ENCODE measurements around the gene PRKACA.

Gene PRKACA

DNA sequence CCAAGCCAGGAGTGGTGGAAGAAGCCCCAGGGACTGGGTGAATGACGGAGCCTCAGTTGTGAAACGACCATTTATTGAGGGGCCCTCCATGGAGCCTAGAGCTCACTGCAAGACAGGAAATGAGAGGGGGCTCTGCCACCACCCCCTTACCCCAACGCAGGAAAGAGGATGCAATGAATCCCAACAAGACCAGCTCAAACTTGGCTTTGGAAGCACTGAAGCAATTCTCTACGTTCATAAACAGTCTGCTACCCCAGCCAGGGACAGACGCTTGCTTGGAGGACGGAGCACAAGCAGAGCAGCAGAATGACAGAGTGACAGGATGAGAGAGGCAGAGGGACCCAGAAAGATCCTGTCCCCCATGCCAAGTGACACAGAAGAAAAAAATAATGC lies 1.0 kb downstream of the PRKACA start:
- no peak for DNase-seq

GRCh38 chr19:14115756-14116155 lies 1.8 kb downstream of the PRKACA start:
- DNase-seq = no peak

DNA sequence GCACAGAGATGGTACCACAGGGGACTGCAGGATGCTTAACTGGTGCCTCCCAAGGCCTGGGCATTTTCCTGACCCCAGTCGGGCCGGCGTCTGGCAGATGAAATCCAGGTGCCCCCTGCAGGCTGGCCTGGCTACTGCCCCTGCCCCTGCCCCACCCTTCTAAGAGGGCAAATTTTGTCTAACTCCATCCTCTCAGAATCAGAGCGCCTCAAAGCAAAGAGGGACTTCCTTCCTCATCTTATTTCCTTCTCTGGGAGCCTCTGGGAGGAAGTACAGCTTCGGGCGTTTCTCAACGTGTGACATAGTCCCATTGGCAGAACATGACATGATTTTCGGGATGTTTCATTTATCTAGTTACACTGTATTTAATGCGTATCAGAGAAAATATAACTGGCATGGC lies 2.7 kb downstream of the PRKACA start:
- DNase-seq = peak; percentile 63

DNA sequence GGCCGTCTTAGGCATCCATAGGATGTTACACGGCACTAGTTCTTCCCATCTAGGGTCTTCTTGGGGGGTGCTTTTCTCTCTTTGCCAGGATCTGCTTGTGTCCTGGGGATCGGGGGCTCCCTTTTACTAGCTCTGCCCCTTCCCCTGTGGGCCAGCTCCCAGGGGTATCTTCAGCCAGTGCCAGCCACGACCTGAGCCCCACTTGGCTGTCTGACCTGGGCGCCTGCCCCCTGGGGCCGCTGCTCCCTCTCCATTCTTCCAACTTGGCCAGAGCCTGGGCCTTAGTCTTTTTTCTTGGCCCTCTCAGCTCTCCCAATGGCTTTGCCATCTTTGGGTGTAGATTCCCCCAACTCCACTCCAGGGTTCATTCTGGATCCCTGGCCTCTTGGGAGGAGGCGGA lies 3.1 kb downstream of the PRKACA start:
- no peak for DNase-seq

GRCh38 chr19:14113762-14114414 lies 3.7 kb downstream of the PRKACA start:
- DNase-seq = peak; percentile 40

- DNase-seq = no peak
Observed at GRCh38 chr19:14112809-14113385, 4.7 kb downstream of the PRKACA start.

- DNase-seq = no peak
Observed at GRCh38 chr19:14112051-14112808, 5.3 kb downstream of the PRKACA start.

- no peak for DNase-seq
Observed at GRCh38 chr19:14111486-14111885, 6.1 kb downstream of the PRKACA start.

DNA sequence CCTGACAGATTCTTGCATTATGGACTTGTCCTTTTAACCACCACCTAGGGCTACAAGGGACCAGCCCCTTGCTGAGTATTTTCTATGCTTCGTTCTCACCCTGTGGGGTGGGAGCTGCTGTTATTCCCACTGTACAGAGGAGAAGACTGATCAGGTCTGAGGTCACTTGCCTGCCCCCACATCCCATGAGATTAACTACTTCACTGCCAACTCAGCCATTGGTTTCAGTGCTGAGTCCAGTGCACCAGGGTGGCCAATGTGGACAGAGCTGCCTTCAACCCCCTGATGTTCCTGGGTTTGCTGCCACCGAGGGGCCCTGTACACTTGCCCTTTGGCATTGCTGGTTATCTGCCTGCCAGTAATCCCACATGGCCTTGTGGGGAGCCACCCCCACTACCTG lies 6.9 kb downstream of the PRKACA start:
- no peak for DNase-seq

DNA sequence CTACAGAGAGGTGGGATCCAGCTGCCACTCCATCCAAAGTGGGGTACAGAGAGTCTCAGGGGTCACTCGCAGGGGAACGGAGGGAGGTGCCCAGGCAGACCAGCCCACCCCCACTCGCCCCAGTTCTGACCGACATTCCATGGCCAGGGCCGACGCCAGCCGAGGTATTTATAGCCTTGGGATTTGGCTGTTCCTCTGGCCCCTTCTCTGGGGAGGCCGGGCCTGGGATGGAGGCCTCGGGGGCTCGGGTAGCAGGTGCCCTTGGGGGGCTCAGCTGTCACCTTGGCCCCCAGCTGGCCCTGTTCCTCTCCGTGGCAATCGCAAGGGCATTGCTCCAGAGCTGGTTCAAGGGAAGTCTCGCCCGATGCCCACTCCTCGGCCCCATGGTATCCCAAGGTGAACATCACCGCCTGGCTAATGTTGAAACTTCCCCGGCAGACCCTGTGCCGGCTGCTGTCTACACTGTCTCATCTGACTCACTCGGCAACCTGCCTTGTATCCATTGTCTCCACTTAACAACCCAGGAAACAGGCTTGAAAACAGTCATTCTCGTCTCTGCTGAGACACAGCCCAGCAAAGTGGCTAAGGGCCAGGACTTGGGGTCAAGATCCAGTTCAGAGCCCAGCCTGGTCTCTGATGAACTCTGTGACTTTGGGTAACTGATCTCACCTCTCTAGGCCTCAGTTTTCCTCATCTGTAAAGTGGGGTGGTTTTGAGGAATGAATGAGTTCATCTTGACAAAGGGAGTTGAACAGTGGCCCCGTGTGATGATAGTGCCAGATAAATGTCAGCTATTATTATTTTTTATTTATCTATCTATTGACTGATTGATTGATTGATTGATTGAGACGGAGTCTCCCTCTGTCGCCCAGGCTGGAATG lies 9.7 kb downstream of the PRKACA start:
- DNase-seq = no peak

DNA sequence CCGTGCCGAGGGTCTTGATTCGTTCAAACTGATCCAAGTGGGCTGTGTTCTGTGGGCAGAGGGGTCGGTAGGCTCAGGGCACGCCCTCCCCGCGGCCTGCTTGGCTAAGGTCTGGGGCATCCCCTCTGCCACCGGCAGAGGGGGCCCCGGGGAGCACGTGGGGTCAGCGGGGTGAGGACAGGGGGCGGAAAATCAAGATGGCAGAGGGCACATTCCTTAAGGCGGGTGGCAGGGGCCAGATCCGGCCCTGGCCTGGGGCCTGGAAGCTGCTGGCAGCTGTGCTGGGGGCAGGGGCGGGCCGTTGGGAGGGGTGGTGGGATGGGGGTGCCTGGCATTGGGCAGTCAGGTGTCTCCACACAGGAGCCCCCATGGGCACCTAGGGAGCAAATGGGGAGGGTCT lies 10.7 kb downstream of the PRKACA start:
- no peak for DNase-seq

- DNase-seq = no peak
Observed at GRCh38 chr19:14105680-14106079, 11.9 kb downstream of the PRKACA start.

- DNase-seq = no peak
Observed at GRCh38 chr19:14103310-14103709, 14.3 kb downstream of the PRKACA start.

- no peak for DNase-seq
Observed at GRCh38 chr19:14102756-14103155, 14.8 kb downstream of the PRKACA start.

DNA sequence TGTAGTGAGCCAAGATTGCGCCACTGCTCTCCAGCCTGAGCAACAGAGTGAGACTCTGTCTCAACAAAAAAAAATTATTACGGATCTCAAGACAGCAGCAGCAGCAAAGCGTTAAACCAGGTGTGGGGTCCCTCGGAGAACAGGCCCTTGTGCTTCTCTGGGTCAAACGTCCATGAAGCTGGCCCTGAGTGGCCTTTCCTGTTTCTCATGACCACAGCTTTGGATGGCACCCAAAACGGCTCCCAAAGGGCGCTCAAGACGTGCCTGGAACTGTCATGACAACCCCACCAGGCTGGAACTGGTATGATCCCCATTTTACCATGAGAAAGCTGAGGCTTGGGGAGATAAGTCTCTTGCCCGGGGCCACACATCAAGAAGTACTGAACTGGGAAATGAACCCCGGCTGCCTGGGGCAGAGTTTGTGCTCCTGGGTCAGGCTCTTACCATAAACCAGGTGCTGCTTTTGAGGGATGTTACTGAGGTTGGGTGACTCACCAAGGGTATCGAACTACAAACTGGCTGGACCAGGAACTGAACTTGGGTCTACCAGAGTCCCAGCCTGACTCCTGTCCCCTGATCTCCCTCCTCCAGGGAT lies 15.4 kb downstream of the PRKACA start:
- no peak for DNase-seq

DNA sequence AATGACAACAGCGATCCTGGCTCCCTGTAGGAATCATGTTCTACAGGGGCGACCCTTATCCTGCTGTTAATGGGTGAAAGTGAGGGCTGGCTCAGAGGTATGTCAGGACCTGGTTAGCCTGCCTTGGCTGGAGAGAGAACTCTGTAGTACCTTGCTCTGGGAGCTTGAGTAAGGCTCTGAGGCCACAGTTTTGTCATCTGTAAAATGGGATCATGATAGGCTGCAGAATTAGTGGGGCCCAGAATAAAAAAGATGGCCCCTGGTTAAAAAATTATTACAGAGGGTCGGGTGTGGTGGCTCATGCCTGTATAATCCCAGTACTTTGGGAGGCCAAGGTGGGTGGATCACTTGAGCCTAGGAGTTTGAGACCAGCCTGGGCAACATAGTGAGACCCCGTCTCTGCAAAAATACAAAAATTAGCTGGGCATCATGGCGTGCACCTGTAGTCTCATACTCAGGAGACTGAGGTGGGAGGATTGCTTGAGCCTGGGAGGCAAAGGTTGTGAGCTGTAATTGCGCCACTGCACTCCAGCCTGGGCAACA lies 16.5 kb downstream of the PRKACA start:
- no peak for DNase-seq

GRCh38 chr19:14097532-14098151 lies 19.9 kb downstream of the PRKACA start:
- no peak for DNase-seq

GRCh38 chr19:14096272-14096992 lies 21.1 kb downstream of the PRKACA start:
- DNase-seq = no peak

- DNase-seq = no peak
Observed at GRCh38 chr19:14094854-14095253, 22.7 kb downstream of the PRKACA start.

GRCh38 chr19:14093117-14093823 lies 24.3 kb downstream of the PRKACA start:
- no peak for DNase-seq

All from CD4-positive, alpha-beta T cell treated with Interferon gamma for 1 hour (primary cell).